HEK293 (cell line): ENCODE results near the gene SLC2A3.

Experiments
- KLF9 ChIP-seq: fragments of 450-650 bp; formaldehyde crosslinking; IDR thresholded peaks from 2 replicates; pipeline ENCODE4 v1.5.1; 2016; ENCODE audit warnings: missing biosample characterization, missing genetic modification characterization, low read depth
- MZF1 ChIP-seq: fragments of 450-650 bp; formaldehyde crosslinking; IDR thresholded peaks from 2 replicates; pipeline ENCODE4 v1.5.1; 2017; ENCODE audit warnings: missing biosample characterization, missing genetic modification characterization, borderline replicate concordance
- RBAK ChIP-seq: fragments of 450-650 bp; formaldehyde crosslinking; IDR thresholded peaks from 2 replicates; pipeline ENCODE4 v1.5.1; 2016; ENCODE audit warnings: missing biosample characterization, missing genetic modification characterization
- REPIN1 ChIP-seq: fragments of 450-650 bp; formaldehyde crosslinking; IDR thresholded peaks from 2 replicates; pipeline ENCODE4 v1.5.1; 2017; ENCODE audit warnings: missing biosample characterization, missing genetic modification characterization, low read depth
- SP3 ChIP-seq: fragments of 450-650 bp; formaldehyde crosslinking; IDR thresholded peaks from 2 replicates; pipeline ENCODE4 v1.5.1; 2016; ENCODE audit warnings: missing biosample characterization, missing genetic modification characterization
- YY2 ChIP-seq: fragments of 450-650 bp; formaldehyde crosslinking; IDR thresholded peaks from 2 replicates; pipeline ENCODE4 v1.5.1; 2016; ENCODE audit warnings: missing biosample characterization, missing genetic modification characterization
- ZBTB20 ChIP-seq: fragments of 450-650 bp; formaldehyde crosslinking; IDR thresholded peaks from 2 replicates; pipeline ENCODE4 v1.5.1; 2016; ENCODE audit warnings: missing biosample characterization, missing genetic modification characterization
- ZBTB21 ChIP-seq: fragments of 450-650 bp; formaldehyde crosslinking; IDR thresholded peaks from 2 replicates; pipeline ENCODE4 v1.5.1; 2017; ENCODE audit warnings: missing biosample characterization, missing genetic modification characterization
- ZBTB48 ChIP-seq: fragments of 450-650 bp; formaldehyde crosslinking; IDR thresholded peaks from 2 replicates; pipeline ENCODE4 v1.5.1; 2016; ENCODE audit warnings: missing biosample characterization, missing genetic modification characterization
- ZFHX2 ChIP-seq: fragments of 450-650 bp; formaldehyde crosslinking; conservative IDR thresholded peaks from 2 replicates; pipeline ENCODE4 v1.5.1; 2016; ENCODE audit warnings: missing biosample characterization, missing genetic modification characterization
- ZFP3 ChIP-seq: fragments of 450-650 bp; formaldehyde crosslinking; IDR thresholded peaks from 2 replicates; pipeline ENCODE4 v1.5.1; 2016; ENCODE audit warnings: low read depth, missing biosample characterization, missing genetic modification characterization
- ZIC2 ChIP-seq: fragments of 450-650 bp; formaldehyde crosslinking; IDR thresholded peaks from 2 replicates; pipeline ENCODE4 v1.5.1; 2016; ENCODE audit warnings: missing biosample characterization, missing genetic modification characterization
- ZNF132 ChIP-seq: fragments of 450-650 bp; formaldehyde crosslinking; IDR thresholded peaks from 2 replicates; pipeline ENCODE4 v1.5.1; 2017; ENCODE audit warnings: missing biosample characterization, missing genetic modification characterization, borderline replicate concordance
- ZNF140 ChIP-seq: fragments of 450-650 bp; formaldehyde crosslinking; IDR thresholded peaks from 2 replicates; pipeline ENCODE4 v1.5.1; 2016; ENCODE audit warnings: missing biosample characterization, missing genetic modification characterization
- ZNF211 ChIP-seq: fragments of 450-650 bp; formaldehyde crosslinking; IDR thresholded peaks from 2 replicates; pipeline ENCODE4 v1.5.1; 2016; ENCODE audit warnings: low read depth, missing biosample characterization, missing genetic modification characterization
- ZNF324 ChIP-seq: fragments of 450-650 bp; formaldehyde crosslinking; IDR thresholded peaks from 2 replicates; pipeline ENCODE4 v1.5.1; 2016; ENCODE audit warnings: missing biosample characterization, missing genetic modification characterization
- ZNF366 ChIP-seq: fragments of 450-650 bp; formaldehyde crosslinking; conservative IDR thresholded peaks from 2 replicates; pipeline ENCODE4 v1.5.1; 2016; ENCODE audit warnings: missing biosample characterization, missing genetic modification characterization
- ZNF37A ChIP-seq: fragments of 450-650 bp; IDR thresholded peaks from 2 replicates; pipeline ENCODE4 v1.5.1; 2018; ENCODE audit warnings: missing biosample characterization, missing genetic modification characterization
- ZNF426 ChIP-seq: fragments of 450-650 bp; formaldehyde crosslinking; IDR thresholded peaks from 2 replicates; pipeline ENCODE4 v1.5.1; 2017; ENCODE audit warnings: missing biosample characterization, missing genetic modification characterization, mild to moderate bottlenecking, inconsistent platforms, moderate library complexity
- ZNF433 ChIP-seq: fragments of 450-650 bp; formaldehyde crosslinking; IDR thresholded peaks from 2 replicates; pipeline ENCODE4 v1.5.1; 2016; ENCODE audit warnings: missing biosample characterization, missing genetic modification characterization, low read depth
- ZNF473 ChIP-seq: fragments of 450-650 bp; formaldehyde crosslinking; IDR thresholded peaks from 2 replicates; pipeline ENCODE4 v1.5.1; 2017; ENCODE audit warnings: missing biosample characterization, missing genetic modification characterization
- ZNF521 ChIP-seq: fragments of 450-650 bp; formaldehyde crosslinking; IDR thresholded peaks from 2 replicates; pipeline ENCODE4 v1.5.1; 2017; ENCODE audit warnings: missing biosample characterization, mild to moderate bottlenecking, missing genetic modification characterization
- ZNF548 ChIP-seq: fragments of 450-650 bp; formaldehyde crosslinking; IDR thresholded peaks from 2 replicates; pipeline ENCODE4 v1.5.1; 2016; ENCODE audit warnings: missing biosample characterization, missing genetic modification characterization
- ZNF600 ChIP-seq: fragments of 450-650 bp; formaldehyde crosslinking; IDR thresholded peaks from 2 replicates; pipeline ENCODE4 v1.5.1; 2016; ENCODE audit warnings: missing biosample characterization, missing genetic modification characterization
- ZNF610 ChIP-seq: fragments of 450-650 bp; formaldehyde crosslinking; IDR thresholded peaks from 2 replicates; pipeline ENCODE4 v1.5.1; 2016; ENCODE audit warnings: missing biosample characterization, missing genetic modification characterization, borderline replicate concordance
- ZNF629 ChIP-seq: fragments of 450-650 bp; formaldehyde crosslinking; IDR thresholded peaks from 2 replicates; pipeline ENCODE4 v1.5.1; 2017; ENCODE audit warnings: missing biosample characterization, missing genetic modification characterization
- ZNF658 ChIP-seq: fragments of 450-650 bp; formaldehyde crosslinking; IDR thresholded peaks from 2 replicates; pipeline ENCODE4; 2016; ENCODE audit warnings: missing biosample characterization, missing genetic modification characterization
- ZNF660 ChIP-seq: fragments of 450-650 bp; IDR thresholded peaks from 2 replicates; pipeline ENCODE4 v1.5.1; 2018; ENCODE audit warnings: missing biosample characterization, mild to moderate bottlenecking, missing genetic modification characterization
- ZNF747 ChIP-seq: fragments of 450-650 bp; formaldehyde crosslinking; IDR thresholded peaks from 2 replicates; pipeline ENCODE4 v1.5.1; 2016; ENCODE audit warnings: missing biosample characterization, missing genetic modification characterization
- ZNF785 ChIP-seq: fragments of 450-650 bp; formaldehyde crosslinking; IDR thresholded peaks from 2 replicates; pipeline ENCODE4 v1.5.1; 2016; ENCODE audit warnings: missing biosample characterization, missing genetic modification characterization
- TF ChIP-seq, protein P1 (sequence below): fragments of 450-650 bp; formaldehyde crosslinking; IDR thresholded peaks from 2 replicates; pipeline ENCODE4 v1.5.1; 2016; ENCODE audit warnings: missing biosample characterization, missing genetic modification characterization, borderline replicate concordance
- TF ChIP-seq, protein P2 (sequence below): fragments of 450-650 bp; formaldehyde crosslinking; IDR thresholded peaks from 2 replicates; pipeline ENCODE4 v1.5.1; 2017; ENCODE audit warnings: missing biosample characterization, missing genetic modification characterization
- TF ChIP-seq, protein P3 (sequence below): fragments of 450-650 bp; formaldehyde crosslinking; IDR thresholded peaks from 2 replicates; pipeline ENCODE4 v1.5.1; 2017; ENCODE audit warnings: missing biosample characterization, missing genetic modification characterization
- TF ChIP-seq, protein P4 (sequence below): fragments of 450-650 bp; formaldehyde crosslinking; IDR thresholded peaks from 2 replicates; pipeline ENCODE4 v1.5.1; 2016; ENCODE audit warnings: missing biosample characterization, missing genetic modification characterization

SLC2A3 gene

DNA sequence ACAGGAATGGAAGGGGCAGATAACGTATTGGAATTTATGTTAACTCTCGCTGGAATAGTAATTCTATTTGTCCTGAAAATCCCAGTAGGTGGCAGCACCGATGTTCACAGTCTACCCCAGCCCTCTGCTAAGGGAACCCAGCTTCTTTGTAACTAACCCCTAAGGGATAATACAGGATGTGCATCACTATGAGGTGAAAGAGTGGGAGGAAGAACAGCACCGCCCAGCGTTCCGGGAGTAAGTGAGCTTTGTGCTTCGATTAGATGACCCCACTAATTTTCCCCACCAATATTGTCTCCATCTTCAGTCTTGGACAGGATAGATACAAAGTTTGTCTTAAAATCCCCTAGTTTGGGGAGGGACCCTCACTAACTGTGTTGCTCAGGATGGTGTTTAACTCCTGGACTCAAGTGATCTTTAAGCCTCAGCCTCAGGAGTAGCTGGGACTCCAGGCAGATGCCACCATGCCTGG, 2.7 kb downstream of the SLC2A3 start (continued):
- TF ChIP-seq YY2 (tag by site-specific recombination): no peak
- TF ChIP-seq ZNF785: no peak
- no peak for TF ChIP-seq ZNF37A (tag by site-specific recombination)
- TF ChIP-seq ZNF324 (tag by site-specific recombination): no peak
- no peak for TF ChIP-seq ZNF426
- 0 out of 2 replicates have a peak, but pooled peaks have one; percentile 14 for TF ChIP-seq ZNF600 (tag by site-specific recombination)
- TF ChIP-seq ZNF548 (tag by site-specific recombination): no peak
- no peak for TF ChIP-seq ZNF610 (tag by site-specific recombination)
- TF ChIP-seq ZFHX2 (tag by site-specific recombination): peak; percentile 63
- TF ChIP-seq, protein P1, sequence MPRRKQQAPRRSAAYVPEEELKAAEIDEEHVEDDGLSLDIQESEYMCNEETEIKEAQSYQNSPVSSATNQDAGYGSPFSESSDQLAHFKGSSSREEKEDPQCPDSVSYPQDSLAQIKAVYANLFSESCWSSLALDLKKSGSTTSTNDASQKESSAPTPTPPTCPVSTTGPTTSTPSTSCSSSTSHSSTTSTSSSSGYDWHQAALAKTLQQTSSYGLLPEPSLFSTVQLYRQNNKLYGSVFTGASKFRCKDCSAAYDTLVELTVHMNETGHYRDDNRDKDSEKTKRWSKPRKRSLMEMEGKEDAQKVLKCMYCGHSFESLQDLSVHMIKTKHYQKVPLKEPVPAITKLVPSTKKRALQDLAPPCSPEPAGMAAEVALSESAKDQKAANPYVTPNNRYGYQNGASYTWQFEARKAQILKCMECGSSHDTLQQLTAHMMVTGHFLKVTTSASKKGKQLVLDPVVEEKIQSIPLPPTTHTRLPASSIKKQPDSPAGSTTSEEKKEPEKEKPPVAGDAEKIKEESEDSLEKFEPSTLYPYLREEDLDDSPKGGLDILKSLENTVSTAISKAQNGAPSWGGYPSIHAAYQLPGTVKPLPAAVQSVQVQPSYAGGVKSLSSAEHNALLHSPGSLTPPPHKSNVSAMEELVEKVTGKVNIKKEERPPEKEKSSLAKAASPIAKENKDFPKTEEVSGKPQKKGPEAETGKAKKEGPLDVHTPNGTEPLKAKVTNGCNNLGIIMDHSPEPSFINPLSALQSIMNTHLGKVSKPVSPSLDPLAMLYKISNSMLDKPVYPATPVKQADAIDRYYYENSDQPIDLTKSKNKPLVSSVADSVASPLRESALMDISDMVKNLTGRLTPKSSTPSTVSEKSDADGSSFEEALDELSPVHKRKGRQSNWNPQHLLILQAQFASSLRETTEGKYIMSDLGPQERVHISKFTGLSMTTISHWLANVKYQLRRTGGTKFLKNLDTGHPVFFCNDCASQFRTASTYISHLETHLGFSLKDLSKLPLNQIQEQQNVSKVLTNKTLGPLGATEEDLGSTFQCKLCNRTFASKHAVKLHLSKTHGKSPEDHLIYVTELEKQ (tag by site-specific recombination): no peak
- TF ChIP-seq ZNF473 (tag by site-specific recombination): no peak
- TF ChIP-seq ZNF629 (tag by site-specific recombination): peak; percentile 86
- TF ChIP-seq ZNF366 (tag by site-specific recombination): peak; percentile 55; the same call in 1 of the 2 replicates
- TF ChIP-seq ZIC2 (tag by site-specific recombination): no peak
- TF ChIP-seq ZNF211 (tag by site-specific recombination): no peak
- TF ChIP-seq, protein P2, sequence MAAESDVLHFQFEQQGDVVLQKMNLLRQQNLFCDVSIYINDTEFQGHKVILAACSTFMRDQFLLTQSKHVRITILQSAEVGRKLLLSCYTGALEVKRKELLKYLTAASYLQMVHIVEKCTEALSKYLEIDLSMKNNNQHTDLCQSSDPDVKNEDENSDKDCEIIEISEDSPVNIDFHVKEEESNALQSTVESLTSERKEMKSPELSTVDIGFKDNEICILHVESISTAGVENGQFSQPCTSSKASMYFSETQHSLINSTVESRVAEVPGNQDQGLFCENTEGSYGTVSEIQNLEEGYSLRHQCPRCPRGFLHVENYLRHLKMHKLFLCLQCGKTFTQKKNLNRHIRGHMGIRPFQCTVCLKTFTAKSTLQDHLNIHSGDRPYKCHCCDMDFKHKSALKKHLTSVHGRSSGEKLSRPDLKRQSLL (tag by site-specific recombination): no peak
- TF ChIP-seq ZNF521 (tag by site-specific recombination): no peak
- TF ChIP-seq ZNF747 (tag by site-specific recombination): no peak
- TF ChIP-seq ZNF433 (tag by site-specific recombination): no peak
- peak; percentile 45; the same call in 1 of the 2 replicates for TF ChIP-seq MZF1 (tag by site-specific recombination)
- no peak for TF ChIP-seq ZFP3 (tag by site-specific recombination)
- TF ChIP-seq, protein P3, sequence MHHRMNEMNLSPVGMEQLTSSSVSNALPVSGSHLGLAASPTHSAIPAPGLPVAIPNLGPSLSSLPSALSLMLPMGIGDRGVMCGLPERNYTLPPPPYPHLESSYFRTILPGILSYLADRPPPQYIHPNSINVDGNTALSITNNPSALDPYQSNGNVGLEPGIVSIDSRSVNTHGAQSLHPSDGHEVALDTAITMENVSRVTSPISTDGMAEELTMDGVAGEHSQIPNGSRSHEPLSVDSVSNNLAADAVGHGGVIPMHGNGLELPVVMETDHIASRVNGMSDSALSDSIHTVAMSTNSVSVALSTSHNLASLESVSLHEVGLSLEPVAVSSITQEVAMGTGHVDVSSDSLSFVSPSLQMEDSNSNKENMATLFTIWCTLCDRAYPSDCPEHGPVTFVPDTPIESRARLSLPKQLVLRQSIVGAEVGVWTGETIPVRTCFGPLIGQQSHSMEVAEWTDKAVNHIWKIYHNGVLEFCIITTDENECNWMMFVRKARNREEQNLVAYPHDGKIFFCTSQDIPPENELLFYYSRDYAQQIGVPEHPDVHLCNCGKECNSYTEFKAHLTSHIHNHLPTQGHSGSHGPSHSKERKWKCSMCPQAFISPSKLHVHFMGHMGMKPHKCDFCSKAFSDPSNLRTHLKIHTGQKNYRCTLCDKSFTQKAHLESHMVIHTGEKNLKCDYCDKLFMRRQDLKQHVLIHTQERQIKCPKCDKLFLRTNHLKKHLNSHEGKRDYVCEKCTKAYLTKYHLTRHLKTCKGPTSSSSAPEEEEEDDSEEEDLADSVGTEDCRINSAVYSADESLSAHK (tag by site-specific recombination): no peak
- no peak for TF ChIP-seq RBAK (tag by site-specific recombination)
- no peak for TF ChIP-seq SP3 (tag by site-specific recombination)
- TF ChIP-seq ZNF140 (tag by site-specific recombination): no peak
- peak; percentile 80 for TF ChIP-seq ZBTB21 (tag by site-specific recombination)
- peak; percentile 99 for TF ChIP-seq ZBTB48 (tag by site-specific recombination)
- TF ChIP-seq ZNF658: no peak
- TF ChIP-seq, protein P4, sequence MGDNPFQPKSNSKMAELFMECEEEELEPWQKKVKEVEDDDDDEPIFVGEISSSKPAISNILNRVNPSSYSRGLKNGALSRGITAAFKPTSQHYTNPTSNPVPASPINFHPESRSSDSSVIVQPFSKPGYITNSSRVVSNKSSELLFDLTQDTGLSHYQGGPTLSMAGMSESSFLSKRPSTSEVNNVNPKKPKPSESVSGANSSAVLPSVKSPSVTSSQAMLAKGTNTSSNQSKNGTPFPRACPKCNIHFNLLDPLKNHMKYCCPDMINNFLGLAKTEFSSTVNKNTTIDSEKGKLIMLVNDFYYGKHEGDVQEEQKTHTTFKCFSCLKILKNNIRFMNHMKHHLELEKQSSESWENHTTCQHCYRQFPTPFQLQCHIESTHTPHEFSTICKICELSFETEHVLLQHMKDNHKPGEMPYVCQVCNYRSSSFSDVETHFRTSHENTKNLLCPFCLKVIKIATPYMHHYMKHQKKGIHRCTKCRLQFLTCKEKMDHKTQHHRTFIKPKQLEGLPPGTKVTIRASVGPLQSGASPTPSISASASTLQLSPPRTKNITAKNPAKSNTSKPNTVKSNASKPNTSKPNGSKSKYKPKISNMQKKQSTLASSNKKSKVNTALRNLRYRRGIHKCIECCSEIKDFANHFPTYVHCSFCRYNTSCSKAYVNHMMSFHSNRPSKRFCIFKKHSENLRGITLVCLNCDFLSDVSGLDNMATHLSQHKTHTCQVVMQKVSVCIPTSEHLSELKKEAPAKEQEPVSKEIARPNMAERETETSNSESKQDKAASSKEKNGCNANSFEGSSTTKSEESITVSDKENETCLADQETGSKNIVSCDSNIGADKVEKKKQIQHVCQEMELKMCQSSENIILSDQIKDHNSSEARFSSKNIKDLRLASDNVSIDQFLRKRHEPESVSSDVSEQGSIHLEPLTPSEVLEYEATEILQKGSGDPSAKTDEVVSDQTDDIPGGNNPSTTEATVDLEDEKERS: no peak
- TF ChIP-seq ZNF132: no peak
- TF ChIP-seq KLF9 (tag by site-specific recombination): no peak
- TF ChIP-seq ZNF660 (tag by site-specific recombination): peak; percentile 85
- TF ChIP-seq ZBTB20: no peak
- no peak for TF ChIP-seq REPIN1 (tag by site-specific recombination)
